ENCODE measurements around the gene PRICKLE1.

- TF ChIP-seq, protein P1, sequence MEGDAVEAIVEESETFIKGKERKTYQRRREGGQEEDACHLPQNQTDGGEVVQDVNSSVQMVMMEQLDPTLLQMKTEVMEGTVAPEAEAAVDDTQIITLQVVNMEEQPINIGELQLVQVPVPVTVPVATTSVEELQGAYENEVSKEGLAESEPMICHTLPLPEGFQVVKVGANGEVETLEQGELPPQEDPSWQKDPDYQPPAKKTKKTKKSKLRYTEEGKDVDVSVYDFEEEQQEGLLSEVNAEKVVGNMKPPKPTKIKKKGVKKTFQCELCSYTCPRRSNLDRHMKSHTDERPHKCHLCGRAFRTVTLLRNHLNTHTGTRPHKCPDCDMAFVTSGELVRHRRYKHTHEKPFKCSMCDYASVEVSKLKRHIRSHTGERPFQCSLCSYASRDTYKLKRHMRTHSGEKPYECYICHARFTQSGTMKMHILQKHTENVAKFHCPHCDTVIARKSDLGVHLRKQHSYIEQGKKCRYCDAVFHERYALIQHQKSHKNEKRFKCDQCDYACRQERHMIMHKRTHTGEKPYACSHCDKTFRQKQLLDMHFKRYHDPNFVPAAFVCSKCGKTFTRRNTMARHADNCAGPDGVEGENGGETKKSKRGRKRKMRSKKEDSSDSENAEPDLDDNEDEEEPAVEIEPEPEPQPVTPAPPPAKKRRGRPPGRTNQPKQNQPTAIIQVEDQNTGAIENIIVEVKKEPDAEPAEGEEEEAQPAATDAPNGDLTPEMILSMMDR (IDR thresholded peaks at IDR 0.05; ENCODE audit: insufficient read depth, low read length), result no peak
- TF ChIP-seq REST (IDR thresholded peaks at IDR 0.05; ENCODE audit: insufficient replicate concordance, low read depth) (no peak), POLR2AphosphoS5 (IDR thresholded peaks at IDR 0.05; ENCODE audit: low read depth) (no peak), SPI1 (IDR thresholded peaks at IDR 0.05; ENCODE audit: borderline replicate concordance, low read depth) (no peak)
Observed at GRCh38 chr12:42550800-42551199, 38.7 kb downstream of the PRICKLE1 start.

Measured in HL-60 (cell line).